NT2/D1 (cell line): Measurements from ENCODE around the gene ZFR.

Source experiments
- SUZ12 ChIP-seq: IDR thresholded peaks from 2 replicates; pipeline ENCODE4 v1.6.1; 2011; ENCODE audit not compliant: insufficient read length, insufficient read depth; ENCODE audit errors: extremely low read depth
- YY1 ChIP-seq: IDR thresholded peaks from 2 replicates; pipeline ENCODE4 v1.6.1; 2011; ENCODE audit not compliant: insufficient read length, insufficient read depth
- ZNF274 ChIP-seq: IDR thresholded peaks from 2 replicates; pipeline ENCODE4 v1.6.1; 2011; ENCODE audit warnings: mild to moderate bottlenecking, low read depth, low read length

GRCh38 chr5:32312197-32312594 lies 132.3 kb downstream of the ZFR start:
- TF ChIP-seq ZNF274 (no peak), YY1 (no peak), SUZ12 (no peak)
